ENCODE data around the gene NHP2. TPM values are rescaled to one million over a fixed set of nuclear protein-coding genes. Genes with fewer than 3 reads are reported as not detected.

Gene NHP2
- total and polyA plus RNA-seq, 10 of the 15 experiments (the other 5 are each of a cell fraction or from before 2014, with no cell fraction given) = 39.2 to 513 (median 198) TPM

DNA sequence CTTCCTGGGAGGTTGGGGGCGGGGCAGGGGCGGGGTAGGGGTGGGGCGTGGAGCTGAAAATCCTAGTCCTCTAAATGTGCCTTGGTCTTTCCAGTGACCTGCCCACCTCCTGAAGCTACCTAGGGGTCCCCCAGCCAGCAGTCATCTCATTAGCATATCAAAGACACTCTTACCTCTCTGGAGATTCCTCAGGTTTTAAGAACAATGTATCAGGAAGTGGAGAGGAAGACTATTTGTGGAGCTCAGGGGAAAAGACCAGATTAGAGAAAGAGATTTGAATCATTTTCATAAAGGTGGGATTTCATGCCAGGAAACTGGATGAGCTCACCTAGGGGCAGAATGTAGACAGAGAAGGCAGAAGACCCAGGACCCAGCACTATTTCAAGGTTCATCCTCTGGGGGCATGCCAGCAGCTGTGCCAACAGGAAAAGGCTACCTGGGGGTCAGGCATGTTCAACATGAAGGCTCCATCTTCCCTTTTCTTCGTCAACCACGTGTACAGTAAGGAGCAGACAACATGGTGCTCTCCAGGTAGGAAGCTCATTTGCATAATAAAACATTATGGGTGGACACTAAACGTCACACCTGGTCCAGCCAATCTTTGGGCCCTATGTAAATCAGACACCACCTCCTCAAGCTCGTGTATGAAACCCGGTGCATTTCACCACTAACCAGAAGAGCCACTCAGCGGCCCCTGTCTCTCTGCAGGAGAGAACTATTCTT is 26.6 kb upstream of the NHP2 start:
- no peak for DNase-seq (ENCODE audit: low read depth, low spot score)
- ChIA-PET SMC1A (ENCODE audit: uncharacterized antibody, unreplicated experiment) (no interaction called here), POLR2A (no interaction called here), RAD21 (ENCODE audit: unreplicated experiment) (no interaction called here), CTCF (interaction anchor here (0.8 to 0.9 kb wide), 2 partner anchors 13 to 119 kb away, joined by 3 to 4 read pairs; no protein-coding TSS in a partner anchor)
- Histone ChIP-seq H3K4me2 (ENCODE audit: control insufficient read depth, insufficient read depth) (no peak overlapping the region), H2AFZ (ENCODE audit: control insufficient read depth, low read depth, low read length) (no peak overlapping the region), H3K27ac (ENCODE audit: control insufficient read depth, insufficient read depth) (no peak overlapping the region), H3K4me1 (ENCODE audit: control insufficient read depth, insufficient read depth, low read length) (no peaks in the 10 kb centered on the region), H3K27me3 (replicated peaks in 1 of 2; ENCODE audit: control insufficient read depth in 2 of 2, insufficient read depth in 2 of 2, low read length in 1 of 2) (no peaks in the 10 kb centered on the region; a peak in 1 of 4 replicates), H3K36me3 (ENCODE audit: control insufficient read depth in 2 of 2, insufficient read depth in 2 of 2, low read length in 1 of 2) (no peaks in the 10 kb centered on the region), H3K4me3 (no peak overlapping the region), H3K79me2 (ENCODE audit: control insufficient read depth, insufficient read depth, low read length) (no peaks in the 10 kb centered on the region), H4K20me1 (ENCODE audit: control insufficient read depth, insufficient read depth) (no peaks in the 10 kb centered on the region), H3K9me3 (replicated peaks; ENCODE audit: control insufficient read depth, insufficient read depth, low read length) (no peaks in the 10 kb centered on the region), H3K9ac (ENCODE audit: control insufficient read depth, insufficient read depth, low read length) (no peak overlapping the region)
- no peak for TF ChIP-seq MYB (IDR thresholded peaks at IDR 0.05; ENCODE audit: borderline replicate concordance, low read depth, low read length)
- no peak for TF ChIP-seq SREBF1 (IDR thresholded peaks at IDR 0.05; ENCODE audit: low read length)
- no peak for TF ChIP-seq SUPT20H (IDR thresholded peaks at IDR 0.05; ENCODE audit: borderline replicate concordance, control insufficient read depth, low read depth, low read length)
- TF ChIP-seq KLF5 (IDR thresholded peaks at IDR 0.05; ENCODE audit: partially characterized antibody) = no peak
- no peak for TF ChIP-seq MEF2A (IDR thresholded peaks at IDR 0.05; ENCODE audit: insufficient read depth, low read depth, low read length)
- no peak for TF ChIP-seq SIN3A (IDR thresholded peaks at IDR 0.05; ENCODE audit: low read depth, low read length)
- no peak for TF ChIP-seq POLR2A (IDR thresholded peaks at IDR 0.05; ENCODE audit: low read depth, low read length)
- no peak for TF ChIP-seq EZH2 (IDR thresholded peaks at IDR 0.05; ENCODE audit: borderline replicate concordance, control insufficient read depth, low read depth, low read length)
- ATAC-seq = no peak
- no TSS peak for BruUV-seq (replicated peaks)
- FAIRE-seq = no peak
- WGBS (ENCODE audit: insufficient coverage, insufficient replicate concordance, low lambda C conversion rate, missing lambda C conversion rate) = 51% methylated on average over 8 of the region's 9 CpGs
- intact Hi-C loops (cut with micrococcal nuclease; ENCODE audit: unreplicated experiment) = no loop called here
- in situ Hi-C loops (cut with MboI) = no loop called here

DNA sequence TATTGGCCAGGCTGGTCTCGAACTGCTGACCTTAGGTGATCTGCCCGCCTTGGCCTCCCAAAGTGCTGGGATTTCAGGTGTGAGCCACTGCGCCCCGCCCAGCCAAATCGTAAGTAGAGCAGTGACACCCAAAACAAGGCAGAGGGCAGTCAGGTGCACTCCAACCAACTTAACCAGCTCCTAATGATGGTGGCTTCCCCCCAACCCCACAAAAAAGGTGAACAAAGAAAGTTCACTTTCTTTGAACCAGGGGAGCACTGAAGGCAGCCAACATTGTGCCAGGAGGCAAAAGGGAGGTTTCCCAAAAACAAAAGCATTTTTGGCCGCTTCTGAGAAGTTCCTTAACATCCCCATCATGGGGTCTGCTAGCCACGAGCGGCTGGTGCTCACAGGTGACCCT is 23.9 kb upstream of the NHP2 start:
- no peaks in the 10 kb centered on the region for H3K36me3 ChIP-seq (ENCODE audit: control insufficient read depth in 2 of 2, insufficient read depth in 2 of 2, low read length in 1 of 2)
- CTCF ChIA-PET = no interaction called here
- DNase-seq (ENCODE audit: low read depth, low spot score) = no peak
- H3K79me2 ChIP-seq (ENCODE audit: control insufficient read depth, insufficient read depth, low read length) = no peaks in the 10 kb centered on the region
- H4K20me1 ChIP-seq (ENCODE audit: control insufficient read depth, insufficient read depth) = no peaks in the 10 kb centered on the region
- no peak overlapping the region for H2AFZ ChIP-seq (ENCODE audit: control insufficient read depth, low read depth, low read length)
- ATAC-seq = no peak
- 39% methylated on average over 8 of the region's 8 CpGs for WGBS (ENCODE audit: insufficient coverage, insufficient replicate concordance, low lambda C conversion rate, missing lambda C conversion rate)
- RAD21 ChIA-PET (ENCODE audit: unreplicated experiment) = no interaction called here
- no TSS peak for BruUV-seq (replicated peaks)
- no peaks in the 10 kb centered on the region; a peak in 1 of 4 replicates for H3K27me3 ChIP-seq (replicated peaks in 1 of 2; ENCODE audit: control insufficient read depth in 2 of 2, insufficient read depth in 2 of 2, low read length in 1 of 2)
- intact Hi-C loops (cut with micrococcal nuclease; ENCODE audit: unreplicated experiment) (no loop called here), in situ Hi-C loops (cut with MboI) (no loop called here)
- no peaks in the 10 kb centered on the region for H3K9me3 ChIP-seq (replicated peaks; ENCODE audit: control insufficient read depth, insufficient read depth, low read length)
- no peak overlapping the region for H3K27ac ChIP-seq (ENCODE audit: control insufficient read depth, insufficient read depth)
- POLR2A ChIA-PET = no interaction called here
- SMC1A ChIA-PET (ENCODE audit: uncharacterized antibody, unreplicated experiment) = no interaction called here
- H3K4me3 ChIP-seq = no peak overlapping the region
- no peak overlapping the region for H3K9ac ChIP-seq (ENCODE audit: control insufficient read depth, insufficient read depth, low read length)
- no peak for FAIRE-seq
- no peak overlapping the region for H3K4me2 ChIP-seq (ENCODE audit: control insufficient read depth, insufficient read depth)
- H3K4me1 ChIP-seq (ENCODE audit: control insufficient read depth, insufficient read depth, low read length) = no peaks in the 10 kb centered on the region
- TF ChIP-seq NFYB (IDR thresholded peaks at IDR 0.05; ENCODE audit: insufficient read depth, low read depth, low read length) = no peak
- TF ChIP-seq MXI1 (IDR thresholded peaks at IDR 0.05; ENCODE audit: low read depth, low read length) = no peak
- TF ChIP-seq, protein P1, sequence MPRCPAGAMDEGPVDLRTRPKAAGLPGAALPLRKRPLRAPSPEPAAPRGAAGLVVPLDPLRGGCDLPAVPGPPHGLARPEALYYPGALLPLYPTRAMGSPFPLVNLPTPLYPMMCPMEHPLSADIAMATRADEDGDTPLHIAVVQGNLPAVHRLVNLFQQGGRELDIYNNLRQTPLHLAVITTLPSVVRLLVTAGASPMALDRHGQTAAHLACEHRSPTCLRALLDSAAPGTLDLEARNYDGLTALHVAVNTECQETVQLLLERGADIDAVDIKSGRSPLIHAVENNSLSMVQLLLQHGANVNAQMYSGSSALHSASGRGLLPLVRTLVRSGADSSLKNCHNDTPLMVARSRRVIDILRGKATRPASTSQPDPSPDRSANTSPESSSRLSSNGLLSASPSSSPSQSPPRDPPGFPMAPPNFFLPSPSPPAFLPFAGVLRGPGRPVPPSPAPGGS (IDR thresholded peaks at IDR 0.05; ENCODE audit: borderline replicate concordance, insufficient read depth, low read depth, low read length, poor library complexity, severe bottlenecking) = no peak
- no peak for TF ChIP-seq TCF12 (IDR thresholded peaks at IDR 0.05; ENCODE audit: low read depth, low read length)
- TF ChIP-seq POLR2A (IDR thresholded peaks at IDR 0.05; ENCODE audit: low read depth, low read length) = no peak
- TF ChIP-seq SP1 (IDR thresholded peaks at IDR 0.05; ENCODE audit: low read depth, low read length) = no peak
- no peak for TF ChIP-seq MYC (IDR thresholded peaks at IDR 0.05; ENCODE audit: insufficient read depth, insufficient read length, insufficient replicate concordance, low read length, severe bottlenecking)
- no peak for TF ChIP-seq STAT3 (IDR thresholded peaks at IDR 0.05; ENCODE audit: low read depth, low read length)
- no peak for TF ChIP-seq ZNF207 (IDR thresholded peaks at IDR 0.05; ENCODE audit: borderline replicate concordance)
- no peak for TF ChIP-seq NFIC (IDR thresholded peaks at IDR 0.05; ENCODE audit: low read depth, low read length)
- no peak for TF ChIP-seq CEBPB (IDR thresholded peaks at IDR 0.05; ENCODE audit: borderline replicate concordance in 1 of 2, low read depth in 2 of 2, low read length in 2 of 2)
